ENCODE results near the gene STK32B.

GRCh38 chr4:5478169-5478568 lies 426.9 kb downstream of the STK32B start:
- TF ChIP-seq CTCF (IDR thresholded peaks at IDR 0.05; ENCODE audit: control extremely low read depth in 1 of 3, insufficient read depth in 1 of 3, low read depth in 1 of 3, low read length in 3 of 3) (no peak), TAF1 (IDR thresholded peaks at IDR 0.05; ENCODE audit: low read depth, low read length) (no peak), EZH2 (IDR thresholded peaks at IDR 0.05; ENCODE audit: low read depth, low read length, severe bottlenecking) (no peak), YY1 (IDR thresholded peaks at IDR 0.05; ENCODE audit: low read depth, low read length) (no peak), TCF12 (IDR thresholded peaks at IDR 0.05; ENCODE audit: low read depth, low read length) (no peak), HDAC6 (IDR thresholded peaks at IDR 0.05; ENCODE audit: low read depth, low read length) (no peak), CEBPB (IDR thresholded peaks at IDR 0.05; ENCODE audit: low read depth, low read length) (no peak), RNF2 (IDR thresholded peaks at IDR 0.05; ENCODE audit: borderline replicate concordance, low read depth, low read length, missing control alignments, poor library complexity, severe bottlenecking) (no peak), POLR2A (IDR thresholded peaks at IDR 0.05; ENCODE audit: control extremely low read depth in 1 of 2, low read depth in 2 of 2, low read length in 2 of 2) (no peak), TEAD4 (IDR thresholded peaks at IDR 0.05; ENCODE audit: low read depth, low read length) (no peak), CREB1 (IDR thresholded peaks at IDR 0.05) (no peak), POLR2AphosphoS5 (IDR thresholded peaks at IDR 0.05; ENCODE audit: low read depth, low read length) (no peak)
- TF ChIP-seq, protein P1, sequence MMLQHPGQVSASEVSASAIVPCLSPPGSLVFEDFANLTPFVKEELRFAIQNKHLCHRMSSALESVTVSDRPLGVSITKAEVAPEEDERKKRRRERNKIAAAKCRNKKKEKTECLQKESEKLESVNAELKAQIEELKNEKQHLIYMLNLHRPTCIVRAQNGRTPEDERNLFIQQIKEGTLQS (IDR thresholded peaks at IDR 0.05; ENCODE audit: insufficient read depth, low read depth, low read length), result no peak
- TF ChIP-seq, protein P2, sequence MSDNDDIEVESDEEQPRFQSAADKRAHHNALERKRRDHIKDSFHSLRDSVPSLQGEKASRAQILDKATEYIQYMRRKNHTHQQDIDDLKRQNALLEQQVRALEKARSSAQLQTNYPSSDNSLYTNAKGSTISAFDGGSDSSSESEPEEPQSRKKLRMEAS (IDR thresholded peaks at IDR 0.05), result no peak

All from H1 (cell line).